ENCODE results near the gene DNAH9. TPM values are rescaled to one million over a fixed set of nuclear protein-coding genes. Genes with fewer than 3 reads are reported as not detected.
A peak's percentile ranks its signal among the peaks of the same experiment; 100 is the strongest.
"Not testable (repeated sequence)": the region's sequence is repeated elsewhere in the genome, so short reads cannot be mapped to it uniquely, and the experiment has no call there.

DNAH9 gene
- total RNA-seq, 1 donor from 2014 or later = not detected

DNA sequence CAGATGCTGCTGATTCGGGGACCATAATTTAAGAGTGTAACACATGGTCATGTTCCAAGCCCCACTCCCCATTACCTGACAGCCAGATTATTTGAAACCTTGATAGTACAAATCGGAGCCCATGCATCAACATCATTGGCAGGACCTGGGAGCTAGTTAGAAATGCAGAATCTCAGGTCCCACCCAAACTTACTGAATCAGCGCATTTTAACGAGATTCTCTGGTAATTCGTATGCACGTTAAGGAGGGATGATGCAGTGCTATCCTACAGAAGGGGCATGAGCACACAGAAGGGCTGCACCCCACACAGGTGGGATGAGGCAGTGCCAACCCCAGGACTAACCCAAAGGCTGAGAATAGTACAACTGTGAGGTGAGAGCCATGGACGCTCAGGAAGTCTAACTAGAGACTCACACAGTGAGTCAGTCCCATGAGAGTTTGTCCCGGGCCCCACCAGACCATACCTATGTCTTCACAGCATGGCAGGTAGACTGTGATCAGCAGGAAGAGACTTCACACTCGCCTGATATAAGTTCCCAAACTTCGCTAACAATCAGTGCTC lies 334.1 kb downstream of the DNAH9 start:
- TF ChIP-seq CTCF (IDR thresholded peaks at IDR 0.05) = no peak
- Histone ChIP-seq H3K27me3 (no peaks in the 10 kb centered on the region), H3K27ac (no peak overlapping the region), H3K9me3 (no peaks in the 10 kb centered on the region), H3K4me1 (no peaks in the 10 kb centered on the region), H3K36me3 (no peaks in the 10 kb centered on the region), H3K4me3 (no peak overlapping the region)
- intact Hi-C loops (cut with DNase I) = no loop called here
- no peak for DNase-seq (ENCODE audit: low spot score in 2 of 2)

GRCh38 chr17:11935734-11936406 lies 337.6 kb downstream of the DNAH9 start:
- Histone ChIP-seq H3K36me3 (no peaks in the 10 kb centered on the region), H3K9me3 (no peaks in the 10 kb centered on the region), H3K4me3 (no peak overlapping the region), H3K27me3 (no peaks in the 10 kb centered on the region), H3K27ac (no peak overlapping the region), H3K4me1 (no peaks in the 10 kb centered on the region)
- DNase-seq (ENCODE audit: low spot score in 2 of 2) = no peak
- intact Hi-C loops (cut with DNase I) = no loop called here
- TF ChIP-seq CTCF (IDR thresholded peaks at IDR 0.05) = peak in 2 of 3 experiments; percentile 39 to 51

GRCh38 chr17:11940904-11941303 lies 342.6 kb downstream of the DNAH9 start:
- Histone ChIP-seq H3K9me3 (no peaks in the 10 kb centered on the region), H3K4me1 (no peaks in the 10 kb centered on the region), H3K36me3 (no peaks in the 10 kb centered on the region), H3K27ac (no peak overlapping the region), H3K27me3 (no peaks in the 10 kb centered on the region), H3K4me3 (no peak overlapping the region)
- DNase-seq (ENCODE audit: low spot score in 2 of 2) = no peak
- intact Hi-C loops (cut with DNase I) = no loop called here
- no peak for TF ChIP-seq CTCF (IDR thresholded peaks at IDR 0.05)

- H3K4me3 ChIP-seq; intact Hi-C loops (cut with DNase I); H3K27ac ChIP-seq; H3K36me3 ChIP-seq; H3K9me3 ChIP-seq; H3K27me3 ChIP-seq; H3K4me1 ChIP-seq; DNase-seq (ENCODE audit: low spot score in 2 of 2): not testable (repeated sequence)
Measured at GRCh38 chr17:11943086-11943485, 344.8 kb downstream of the DNAH9 start.

DNA sequence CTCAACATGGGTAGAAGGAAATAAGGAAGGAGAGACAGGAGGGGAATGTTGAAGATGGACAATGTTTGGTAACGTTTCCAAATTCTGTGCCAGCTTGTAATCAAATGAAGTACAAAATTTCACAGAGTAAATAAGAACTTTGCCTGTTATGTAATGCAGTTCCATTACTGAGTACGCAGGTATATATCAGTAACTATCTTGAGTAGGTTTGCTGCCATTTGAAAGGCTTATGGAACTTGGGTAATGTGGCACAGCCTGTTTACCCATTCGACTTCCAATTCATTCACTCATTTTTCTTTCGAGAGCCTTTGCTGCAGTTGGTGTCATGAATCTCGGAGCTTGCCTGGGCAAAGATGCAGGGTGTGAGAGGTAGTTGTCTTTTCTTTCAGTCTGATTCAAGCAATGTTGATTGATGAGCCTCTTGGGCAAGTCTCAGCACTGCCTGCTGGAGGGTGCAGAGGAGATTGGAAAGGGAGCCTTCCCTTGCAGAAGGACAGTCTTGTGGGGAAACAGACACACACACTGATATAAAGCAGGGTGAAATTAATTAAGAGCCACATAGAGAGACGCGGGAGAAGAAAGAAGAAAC lies 345.6 kb downstream of the DNAH9 start:
- Histone ChIP-seq H3K4me1 (no peaks in the 10 kb centered on the region), H3K36me3 (no peaks in the 10 kb centered on the region), H3K27ac (no peak overlapping the region), H3K27me3 (no peaks in the 10 kb centered on the region), H3K9me3 (no peaks in the 10 kb centered on the region), H3K4me3 (no peak overlapping the region)
- intact Hi-C loops (cut with DNase I) = no loop called here
- no peak for TF ChIP-seq CTCF (IDR thresholded peaks at IDR 0.05)
- no peak for DNase-seq (ENCODE audit: low spot score in 2 of 2)

DNA sequence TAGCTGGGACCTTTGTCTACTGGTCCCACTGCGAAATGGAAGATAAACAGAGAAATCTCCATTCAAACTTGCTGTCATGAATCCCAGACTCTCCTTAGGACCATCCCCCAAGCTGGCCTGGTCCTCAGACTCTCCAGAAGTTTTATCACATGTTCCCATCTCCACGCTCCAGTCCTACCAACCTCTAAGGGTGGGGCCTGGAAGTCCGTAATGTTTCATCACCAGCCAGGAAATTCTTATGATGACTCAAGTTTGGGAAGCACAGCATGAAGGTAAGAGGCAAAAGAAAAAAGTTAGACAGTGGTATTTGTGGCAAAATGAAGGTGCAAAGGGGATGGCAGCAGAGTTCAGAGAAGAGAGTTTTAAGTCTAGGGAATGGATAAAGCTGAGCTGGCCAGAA lies 346.3 kb downstream of the DNAH9 start:
- no peak for TF ChIP-seq CTCF (IDR thresholded peaks at IDR 0.05)
- no peaks in the 10 kb centered on the region for H3K36me3 ChIP-seq
- H3K9me3 ChIP-seq = no peaks in the 10 kb centered on the region
- H3K27ac ChIP-seq = no peak overlapping the region
- no peak overlapping the region for H3K4me3 ChIP-seq
- no peaks in the 10 kb centered on the region for H3K4me1 ChIP-seq
- H3K27me3 ChIP-seq = no peaks in the 10 kb centered on the region
- intact Hi-C loops (cut with DNase I) = no loop called here
- no peak for DNase-seq (ENCODE audit: low spot score in 2 of 2)

Measured in ascending aorta (tissue), 2 donors.